GM21576 (cell line): ENCODE results near the gene SERPINA3.

ENCODE experiments used
- ATAC-seq: cut with Tn5 transposase; IDR thresholded peaks from one replicate; pipeline ENCODE4 v1.9.1; 2021; ENCODE audit warnings: mild to moderate bottlenecking, moderate library complexity; ENCODE audit not compliant: unreplicated experiment

SERPINA3 gene

GRCh38 chr14:94612580-94613554, 676 bp downstream of the SERPINA3 start:
- no peak for ATAC-seq

- ATAC-seq: no peak
These were observed 1.8 kb downstream of the SERPINA3 start for GRCh38 chr14:94613720-94614644.

- no peak for ATAC-seq
These were observed 2.6 kb downstream of the SERPINA3 start for GRCh38 chr14:94614802-94615201.

GRCh38 chr14:94615254-94615653, 3.1 kb downstream of the SERPINA3 start:
- no peak for ATAC-seq

- no peak for ATAC-seq
These were observed 3.8 kb downstream of the SERPINA3 start for GRCh38 chr14:94615823-94616570.

- no peak for ATAC-seq
These were observed 5.3 kb downstream of the SERPINA3 start for GRCh38 chr14:94617366-94617941.

- ATAC-seq: no peak
These were observed 6.0 kb downstream of the SERPINA3 start for GRCh38 chr14:94617988-94618822.

GRCh38 chr14:94619297-94619696, 7.1 kb downstream of the SERPINA3 start:
- no peak for ATAC-seq

- ATAC-seq: no peak
These were observed 8.4 kb downstream of the SERPINA3 start for GRCh38 chr14:94620597-94620996.

GRCh38 chr14:94621358-94622134, 9.4 kb downstream of the SERPINA3 start:
- no peak for ATAC-seq

GRCh38 chr14:94622653-94623421, 10.6 kb downstream of the SERPINA3 start:
- ATAC-seq: no peak

- no peak for ATAC-seq
These were observed 11.2 kb downstream of the SERPINA3 start for GRCh38 chr14:94623422-94623809.

- ATAC-seq: no peak
These were observed 11.8 kb downstream of the SERPINA3 start for GRCh38 chr14:94623856-94624499.

GRCh38 chr14:94624537-94625352, 12.6 kb downstream of the SERPINA3 start:
- no peak for ATAC-seq

GRCh38 chr14:94625353-94625635, 13.1 kb downstream of the SERPINA3 start:
- no peak for ATAC-seq

- no peak for ATAC-seq
These were observed 16.4 kb downstream of the SERPINA3 start for GRCh38 chr14:94628578-94628977.

GRCh38 chr14:94630396-94630795, 18.2 kb downstream of the SERPINA3 start:
- no peak for ATAC-seq
